AG09319 (cell line): ENCODE measurements around the gene AVEN.

Experiments
- DNase-seq: peaks from one replicate; pipeline ENCODE4 v3.0.0-alpha.2; 2010; ENCODE audit warnings: low read depth; ENCODE audit errors: extremely low read depth
- CTCF ChIP-seq: IDR thresholded peaks from 2 replicates; pipeline ENCODE4 v1.5.1; 2011; ENCODE audit warnings: low read depth, mild to moderate bottlenecking, inconsistent platforms, low read length, moderate library complexity

AVEN gene

DNA sequence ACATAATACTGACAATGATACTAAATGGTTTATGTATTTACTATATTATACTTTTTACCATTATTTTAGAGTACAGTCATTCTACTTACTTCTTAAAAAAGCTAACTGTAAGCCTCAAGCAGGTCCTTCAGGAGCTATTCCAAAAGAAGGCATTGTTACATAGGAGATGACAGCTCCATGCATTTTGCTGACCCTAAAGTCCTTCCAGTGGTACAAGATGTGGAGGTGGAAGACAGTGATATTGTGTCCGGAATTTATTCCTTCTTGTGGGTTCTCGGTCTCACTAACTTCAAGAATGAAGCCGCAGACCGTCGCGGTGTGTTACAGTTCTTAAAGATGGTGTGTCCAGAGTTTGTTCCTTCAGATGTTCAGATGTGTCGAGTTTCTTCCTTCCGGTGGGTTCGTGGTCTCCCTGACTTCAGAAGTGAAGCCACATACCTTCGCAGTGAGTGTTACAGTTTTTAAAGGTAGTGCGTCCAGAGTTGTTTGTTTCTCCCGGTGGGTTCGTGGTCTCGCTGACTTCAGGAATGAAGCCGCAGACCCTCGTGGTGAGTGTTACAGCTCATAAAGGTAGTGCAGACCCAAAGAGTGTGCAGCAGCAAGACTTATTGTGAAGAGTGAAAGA lies 20.9 kb downstream of the AVEN start:
- DNase-seq, result no peak
- TF ChIP-seq CTCF, result no peak

DNA sequence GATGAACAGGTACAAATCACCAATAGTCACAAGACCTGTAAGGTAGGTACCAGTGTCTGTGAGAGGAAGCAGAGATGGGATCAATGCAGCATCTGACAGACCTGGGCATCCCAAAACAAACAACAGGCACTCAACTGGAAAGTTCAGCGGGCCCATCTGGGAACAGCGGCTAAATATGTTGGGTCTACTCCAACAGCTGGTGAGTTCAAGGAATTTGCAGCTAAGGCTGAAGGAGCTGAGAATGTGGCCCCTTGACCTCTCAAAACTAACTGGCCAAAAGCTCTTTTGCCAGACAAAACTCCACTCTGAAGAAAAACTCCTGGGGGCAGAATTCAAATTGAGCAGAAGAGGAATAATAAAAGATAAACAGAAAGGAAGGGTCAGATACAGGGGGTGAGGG lies 24.4 kb downstream of the AVEN start:
- TF ChIP-seq CTCF, result no peak
- no peak for DNase-seq

DNA sequence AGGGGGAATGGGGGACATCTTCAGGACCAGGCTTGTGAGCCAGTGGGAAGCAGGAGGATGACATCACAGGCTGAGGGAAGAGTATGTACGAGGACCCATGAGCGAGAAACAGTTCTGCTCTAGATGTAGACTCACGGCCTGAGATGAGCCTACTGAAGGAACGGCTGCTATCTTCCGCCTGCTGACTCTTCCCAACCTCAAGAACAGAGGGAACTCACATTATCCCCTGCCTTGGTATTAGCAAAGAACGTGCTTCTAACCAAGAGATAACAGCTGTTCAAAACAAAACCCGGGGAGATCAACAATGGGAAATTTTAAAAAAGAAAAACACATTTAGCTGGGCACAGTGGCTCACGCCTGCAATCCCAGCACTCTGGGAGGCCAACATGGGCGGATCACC lies 25.3 kb downstream of the AVEN start:
- no peak for TF ChIP-seq CTCF
- DNase-seq, result no peak

GRCh38 chr15:34012461-34013028 lies 26.5 kb downstream of the AVEN start:
- DNase-seq, result no peak
- TF ChIP-seq CTCF, result no peak

DNA sequence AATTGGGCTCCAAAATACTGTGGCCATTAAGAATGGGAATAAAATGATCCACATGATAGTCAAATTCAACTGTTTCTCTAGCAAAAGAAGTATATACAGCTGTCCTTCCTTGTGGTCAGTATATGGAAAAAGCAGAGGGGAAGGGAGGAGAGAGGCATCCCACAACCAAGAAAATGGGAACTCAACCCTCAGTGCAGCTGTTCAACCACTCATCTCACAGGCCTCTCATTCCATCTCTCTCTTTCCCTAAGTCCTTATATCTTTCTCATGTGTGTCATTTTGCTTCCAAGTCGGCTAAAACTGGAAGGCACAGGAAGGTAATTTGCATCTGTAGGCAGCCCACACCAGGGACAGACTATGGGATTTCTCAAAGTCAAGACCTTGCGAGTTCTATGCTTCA lies 27.5 kb downstream of the AVEN start:
- TF ChIP-seq CTCF, result no peak
- DNase-seq, result no peak

DNA sequence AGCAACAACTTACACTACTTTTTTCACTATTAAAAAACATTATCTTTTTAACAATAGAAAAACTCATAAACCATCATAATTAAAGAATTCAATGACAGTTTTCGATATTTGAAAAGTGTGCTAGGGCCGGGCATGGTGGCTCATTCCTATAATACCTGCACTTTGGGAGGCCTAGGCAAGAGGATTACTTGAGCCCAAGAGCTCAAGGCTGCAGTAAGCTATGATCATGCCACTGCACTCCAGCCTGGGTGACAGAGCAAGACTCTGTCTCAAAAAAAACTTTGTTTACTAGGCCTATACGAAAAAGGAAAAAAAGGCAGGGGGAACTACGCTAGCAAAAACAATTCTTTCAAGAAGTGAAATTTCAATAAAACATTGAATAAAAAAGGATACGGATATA lies 28.1 kb downstream of the AVEN start:
- DNase-seq, result no peak
- no peak for TF ChIP-seq CTCF

- no peak for TF ChIP-seq CTCF
- DNase-seq, result no peak
Measured at GRCh38 chr15:34009656-34010055, 29.3 kb downstream of the AVEN start.
